Right renal cortex interstitium (tissue), 3 donors: Measurements from ENCODE around the gene SORL1. TPM values are rescaled to one million over a fixed set of nuclear protein-coding genes. Genes with fewer than 3 reads are reported as not detected.
"Not testable (repeated sequence)": the region's sequence is repeated elsewhere in the genome, so short reads cannot be mapped to it uniquely, and the experiment has no call there.

ENCODE experiments used
- DNase-seq, 3 donors: peaks; one replicate each; pipeline ENCODE4 v3.0.0-alpha.2; 2013; ENCODE audit warnings: low read depth in 3 of 3, low spot score in 2 of 3
- polyA plus RNA-seq, 3 donors: library from polyadenylated mRNA; unstranded; fragments of 120-200 nt; gene quantifications; one replicate each; pipeline ENCODE4 v1.2.1, GENCODE V29; 2013; ENCODE audit not compliant: insufficient read length in 3 of 3

The SORL1 gene, protein sequence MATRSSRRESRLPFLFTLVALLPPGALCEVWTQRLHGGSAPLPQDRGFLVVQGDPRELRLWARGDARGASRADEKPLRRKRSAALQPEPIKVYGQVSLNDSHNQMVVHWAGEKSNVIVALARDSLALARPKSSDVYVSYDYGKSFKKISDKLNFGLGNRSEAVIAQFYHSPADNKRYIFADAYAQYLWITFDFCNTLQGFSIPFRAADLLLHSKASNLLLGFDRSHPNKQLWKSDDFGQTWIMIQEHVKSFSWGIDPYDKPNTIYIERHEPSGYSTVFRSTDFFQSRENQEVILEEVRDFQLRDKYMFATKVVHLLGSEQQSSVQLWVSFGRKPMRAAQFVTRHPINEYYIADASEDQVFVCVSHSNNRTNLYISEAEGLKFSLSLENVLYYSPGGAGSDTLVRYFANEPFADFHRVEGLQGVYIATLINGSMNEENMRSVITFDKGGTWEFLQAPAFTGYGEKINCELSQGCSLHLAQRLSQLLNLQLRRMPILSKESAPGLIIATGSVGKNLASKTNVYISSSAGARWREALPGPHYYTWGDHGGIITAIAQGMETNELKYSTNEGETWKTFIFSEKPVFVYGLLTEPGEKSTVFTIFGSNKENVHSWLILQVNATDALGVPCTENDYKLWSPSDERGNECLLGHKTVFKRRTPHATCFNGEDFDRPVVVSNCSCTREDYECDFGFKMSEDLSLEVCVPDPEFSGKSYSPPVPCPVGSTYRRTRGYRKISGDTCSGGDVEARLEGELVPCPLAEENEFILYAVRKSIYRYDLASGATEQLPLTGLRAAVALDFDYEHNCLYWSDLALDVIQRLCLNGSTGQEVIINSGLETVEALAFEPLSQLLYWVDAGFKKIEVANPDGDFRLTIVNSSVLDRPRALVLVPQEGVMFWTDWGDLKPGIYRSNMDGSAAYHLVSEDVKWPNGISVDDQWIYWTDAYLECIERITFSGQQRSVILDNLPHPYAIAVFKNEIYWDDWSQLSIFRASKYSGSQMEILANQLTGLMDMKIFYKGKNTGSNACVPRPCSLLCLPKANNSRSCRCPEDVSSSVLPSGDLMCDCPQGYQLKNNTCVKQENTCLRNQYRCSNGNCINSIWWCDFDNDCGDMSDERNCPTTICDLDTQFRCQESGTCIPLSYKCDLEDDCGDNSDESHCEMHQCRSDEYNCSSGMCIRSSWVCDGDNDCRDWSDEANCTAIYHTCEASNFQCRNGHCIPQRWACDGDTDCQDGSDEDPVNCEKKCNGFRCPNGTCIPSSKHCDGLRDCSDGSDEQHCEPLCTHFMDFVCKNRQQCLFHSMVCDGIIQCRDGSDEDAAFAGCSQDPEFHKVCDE (N-terminal part only)
- 10 to 100 TPM; 34.7 to 53.5 (median 36.9) TPM for polyA plus RNA-seq

DNA sequence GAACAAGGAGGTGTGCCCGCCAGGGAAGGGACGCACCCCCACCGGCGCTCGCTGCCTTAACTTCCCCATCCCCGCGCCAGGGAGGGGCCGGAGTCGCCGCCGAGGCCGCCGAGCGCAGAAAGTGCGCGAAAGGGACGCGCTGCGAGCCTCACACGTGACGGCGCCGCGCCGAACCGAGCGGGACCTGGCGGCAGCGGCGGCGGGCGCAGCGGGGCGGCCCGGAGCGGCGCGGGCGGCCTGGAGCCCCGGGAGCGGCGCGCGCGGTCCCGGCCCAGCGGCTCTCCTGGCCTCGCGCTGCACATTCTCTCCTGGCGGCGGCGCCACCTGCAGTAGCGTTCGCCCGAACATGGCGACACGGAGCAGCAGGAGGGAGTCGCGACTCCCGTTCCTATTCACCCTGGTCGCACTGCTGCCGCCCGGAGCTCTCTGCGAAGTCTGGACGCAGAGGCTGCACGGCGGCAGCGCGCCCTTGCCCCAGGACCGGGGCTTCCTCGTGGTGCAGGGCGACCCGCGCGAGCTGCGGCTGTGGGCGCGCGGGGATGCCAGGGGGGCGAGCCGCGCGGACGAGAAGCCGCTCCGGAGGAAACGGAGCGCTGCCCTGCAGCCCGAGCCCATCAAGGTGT lies at the start of gene SORL1:
SORL1 (plus strand) TSS at position 329 of the 623 bp plus-strand sequence; CDS start at position 347, 18 bp downstream.
- peak in 1 of 3 donors; percentile 65 for DNase-seq

DNA sequence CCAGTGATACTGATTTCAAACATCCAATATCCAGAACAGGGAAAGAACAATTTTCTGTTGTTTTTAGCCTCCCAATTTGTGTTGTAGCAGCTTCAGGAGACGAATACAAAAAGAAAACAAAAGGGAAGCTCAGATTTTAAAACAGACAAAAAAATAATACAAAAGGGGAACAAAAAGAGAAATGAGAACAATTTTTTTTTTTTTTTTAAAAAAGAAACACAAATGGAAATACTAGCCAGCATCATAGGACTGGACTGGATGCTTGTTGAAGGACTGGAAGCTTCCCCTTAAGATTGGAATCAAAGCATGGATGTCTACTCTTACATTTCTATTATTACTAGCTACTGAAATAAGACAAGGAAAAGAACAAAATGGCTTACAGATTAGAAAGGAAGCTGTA lies 46.5 kb upstream of the SORL1 start:
- no peak for DNase-seq

DNA sequence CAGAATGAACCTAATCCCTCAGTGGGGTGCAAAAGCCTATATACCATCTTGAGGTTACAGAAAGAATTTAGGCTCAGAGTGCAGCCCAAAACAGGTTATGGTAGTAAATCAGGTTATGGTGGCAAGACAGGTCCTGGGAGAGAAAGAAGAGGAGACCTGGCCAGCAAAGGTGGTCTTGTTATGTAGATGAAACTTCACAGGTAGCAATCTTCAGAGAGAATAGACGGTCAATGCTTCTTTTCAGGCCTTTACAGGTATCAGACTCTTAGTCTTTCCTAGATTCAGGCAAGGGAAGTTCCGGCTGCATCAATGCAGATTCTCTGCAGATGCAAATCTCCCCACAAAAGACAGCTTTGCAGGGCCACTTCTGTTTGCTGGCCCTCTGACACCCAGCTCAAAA lies 45.8 kb upstream of the SORL1 start:
- no peak for DNase-seq

DNA sequence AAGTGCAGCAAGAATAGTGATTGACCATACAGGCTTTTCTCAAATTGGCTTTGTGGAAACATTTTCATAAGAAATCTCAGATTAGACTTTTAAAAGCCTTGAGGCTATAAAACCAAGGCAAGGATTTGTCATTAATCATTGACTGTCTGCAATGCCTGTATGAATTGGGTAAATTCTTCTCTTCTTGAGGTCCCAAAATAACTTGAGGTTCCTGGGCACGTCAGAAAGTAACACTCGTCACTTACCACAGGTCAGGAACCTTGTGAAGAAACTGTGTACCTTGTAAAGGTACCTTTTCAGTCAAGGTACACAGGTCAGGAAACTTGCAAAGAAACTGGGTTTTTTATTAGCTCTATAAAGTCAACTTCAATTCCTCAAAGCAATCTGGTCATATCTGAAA lies 43.3 kb upstream of the SORL1 start:
- DNase-seq = no peak

DNA sequence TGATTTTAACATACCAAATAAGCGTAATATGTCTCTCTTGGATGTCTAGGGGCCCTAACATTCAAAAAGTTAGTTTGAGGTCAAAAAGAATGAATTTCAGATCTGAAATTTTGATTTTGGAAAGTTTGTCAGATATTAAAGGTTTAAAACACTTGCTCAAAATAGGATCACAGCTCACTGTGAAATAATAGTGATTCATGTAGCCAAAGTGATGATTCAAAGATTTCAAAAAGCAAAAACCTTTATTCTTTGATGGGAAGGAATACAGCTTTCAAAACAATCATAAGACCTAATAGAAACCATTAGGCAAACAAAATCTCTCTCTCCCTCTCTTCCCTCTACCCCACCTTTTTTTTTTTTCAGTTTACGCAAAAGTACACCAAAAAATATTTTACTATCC lies 42.1 kb upstream of the SORL1 start:
- not testable (repeated sequence) for DNase-seq

DNA sequence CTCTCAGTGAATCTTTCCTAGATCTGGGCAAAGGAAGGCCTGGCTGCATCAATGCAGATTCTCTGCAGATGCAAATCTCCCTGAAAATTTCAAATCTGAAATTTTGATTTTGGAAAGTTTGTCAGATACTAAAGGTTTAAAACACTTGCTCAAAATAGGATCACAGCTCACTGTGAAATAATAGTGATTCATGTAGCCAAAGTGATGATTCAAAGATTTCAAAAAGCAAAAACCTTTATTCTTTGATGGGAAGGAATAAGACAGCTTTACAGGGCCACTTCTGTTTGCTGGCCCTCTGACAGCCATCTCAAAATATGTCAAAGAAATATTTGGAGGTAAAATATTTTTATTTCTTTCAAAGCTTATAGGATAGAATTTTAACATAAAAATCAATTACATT lies 40.8 kb upstream of the SORL1 start:
- not testable (repeated sequence) for DNase-seq

DNA sequence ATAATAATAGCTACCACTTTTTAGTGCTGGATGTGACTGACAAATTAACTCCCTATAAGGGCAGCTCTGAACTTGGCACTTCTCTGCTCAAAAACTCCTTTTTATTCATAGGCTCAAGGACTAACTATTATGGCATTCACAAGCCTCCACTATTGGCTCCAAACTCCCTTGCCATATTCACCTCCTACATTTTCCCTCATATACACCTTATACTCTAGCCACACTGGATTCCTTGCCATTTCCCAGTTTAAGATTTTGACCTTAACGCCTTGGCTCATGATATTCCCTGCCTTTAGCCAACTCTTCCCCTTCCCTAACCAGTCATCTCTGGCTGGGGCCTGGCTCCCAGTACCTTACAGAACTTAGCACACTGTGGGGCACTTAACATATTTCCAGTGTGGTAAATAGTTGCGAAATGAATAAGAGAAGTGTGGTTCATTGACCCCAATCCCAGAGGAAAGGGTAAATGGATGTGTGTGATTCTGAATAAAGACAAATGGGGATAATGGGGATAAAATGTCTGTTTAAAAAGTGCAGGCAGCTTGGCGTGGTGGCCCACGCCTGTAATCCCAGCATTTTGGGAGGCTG lies 40.0 kb upstream of the SORL1 start:
- no peak for DNase-seq

DNA sequence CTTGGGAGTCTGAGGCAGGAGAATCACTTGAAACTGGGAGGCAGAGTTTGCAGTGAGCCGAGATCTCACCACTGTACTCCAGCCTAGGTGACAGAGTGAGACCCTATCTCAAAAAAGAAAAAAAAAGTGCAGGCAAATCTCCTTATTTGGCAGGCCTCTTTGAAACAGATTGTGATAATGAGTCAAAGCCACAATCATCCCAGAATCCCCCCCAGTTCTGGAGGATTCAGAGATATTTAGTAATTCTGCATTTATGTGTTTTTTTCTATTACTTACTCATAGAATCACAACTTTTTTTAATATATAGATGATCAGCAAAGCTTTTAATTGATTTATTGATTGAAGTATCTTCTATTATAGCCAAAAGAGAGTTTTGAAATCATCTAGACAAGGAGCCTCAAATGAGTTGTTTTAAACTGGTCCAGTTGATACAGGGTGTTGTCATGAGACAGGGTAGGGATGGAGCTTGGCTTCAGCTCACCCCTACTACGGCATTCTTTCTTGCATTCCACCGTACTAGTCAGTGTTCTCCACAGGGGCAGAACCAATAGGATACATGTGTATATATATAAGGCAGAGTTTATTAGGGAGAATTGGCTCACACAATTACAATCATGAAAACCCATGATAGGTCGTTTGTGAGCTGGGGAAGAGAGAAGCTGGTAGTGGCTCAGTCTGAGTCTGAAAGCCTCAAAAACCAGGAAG lies 39.3 kb upstream of the SORL1 start:
- no peak for DNase-seq

DNA sequence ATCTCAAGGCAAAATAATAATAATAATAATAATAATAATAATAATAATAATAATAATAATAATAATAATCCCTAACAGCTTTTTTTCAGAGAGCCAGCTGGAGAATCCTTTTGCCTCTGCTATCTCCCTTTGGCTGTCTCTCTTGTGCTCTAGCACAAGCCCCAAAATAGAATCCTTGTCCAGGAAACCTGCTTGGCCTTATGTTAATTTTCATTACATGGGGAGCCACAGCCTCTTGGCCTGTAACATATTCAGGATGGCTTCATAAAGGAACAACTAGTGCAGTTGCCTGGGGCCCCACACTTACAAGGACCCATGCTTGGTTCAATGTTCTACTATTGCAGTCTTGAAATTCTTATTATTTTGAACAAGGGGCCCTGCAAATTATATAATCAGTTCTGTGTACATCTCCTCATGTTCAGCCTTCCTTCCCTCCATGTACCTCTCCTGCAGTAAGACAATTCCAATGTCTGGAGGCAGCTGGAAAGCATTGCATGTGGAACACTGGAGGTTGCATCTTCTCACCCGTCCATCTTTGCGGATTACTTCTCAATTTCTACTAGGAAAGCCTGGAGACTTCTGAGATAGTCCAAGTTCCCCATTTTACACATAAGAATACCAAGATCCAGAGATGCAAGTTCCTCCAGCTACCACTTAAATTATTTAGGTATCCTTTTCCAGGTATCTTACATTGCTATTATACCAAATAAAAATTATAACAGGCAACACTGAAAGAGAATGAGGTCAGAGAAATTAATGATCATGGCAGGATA lies 37.8 kb upstream of the SORL1 start:
- no peak for DNase-seq

DNA sequence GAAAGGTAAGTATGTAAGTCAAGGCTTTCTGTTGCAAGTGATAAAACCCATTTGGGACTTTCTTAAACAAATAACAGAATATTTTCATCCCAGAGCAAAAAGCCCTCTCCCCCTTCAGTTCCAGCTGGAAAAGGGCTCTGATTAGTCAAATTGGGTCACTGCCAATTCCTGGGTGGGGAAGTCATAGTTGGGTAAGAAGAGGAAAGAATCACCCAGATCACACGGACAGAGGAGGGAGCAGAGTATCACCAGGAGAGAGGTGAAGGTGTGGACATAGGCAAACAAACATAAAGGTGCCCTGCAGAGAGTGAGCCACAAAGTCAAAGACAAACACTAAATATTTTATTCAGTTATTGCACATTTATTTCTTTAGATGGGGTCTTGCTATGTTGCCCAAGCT lies 36.3 kb upstream of the SORL1 start:
- DNase-seq = no peak

DNA sequence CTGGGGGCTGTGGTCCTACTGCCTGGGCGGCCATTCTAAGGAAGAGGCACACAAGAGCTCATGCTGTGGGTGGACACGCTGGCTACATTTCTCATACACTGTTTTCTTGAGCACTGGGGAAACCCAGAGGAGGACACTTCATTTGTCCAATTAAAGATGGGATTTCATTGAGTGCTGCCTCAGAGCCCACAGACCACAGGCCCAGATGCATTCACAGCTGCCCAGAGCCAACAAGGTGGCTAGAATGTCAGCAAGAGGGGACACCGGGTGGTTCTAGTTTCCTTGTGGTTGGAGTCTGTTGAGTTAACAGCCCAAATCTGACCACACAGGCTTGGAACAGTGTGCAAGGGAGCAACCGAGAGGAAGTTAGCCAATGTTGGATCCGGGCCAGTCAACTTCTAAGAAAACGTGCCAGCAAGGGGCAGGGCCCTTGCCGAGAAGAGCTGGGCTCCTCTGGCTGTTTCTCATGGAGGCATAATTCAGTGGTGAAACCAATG lies 35.0 kb upstream of the SORL1 start:
- peak in 2 of 3 donors; percentile 10 for DNase-seq

DNA sequence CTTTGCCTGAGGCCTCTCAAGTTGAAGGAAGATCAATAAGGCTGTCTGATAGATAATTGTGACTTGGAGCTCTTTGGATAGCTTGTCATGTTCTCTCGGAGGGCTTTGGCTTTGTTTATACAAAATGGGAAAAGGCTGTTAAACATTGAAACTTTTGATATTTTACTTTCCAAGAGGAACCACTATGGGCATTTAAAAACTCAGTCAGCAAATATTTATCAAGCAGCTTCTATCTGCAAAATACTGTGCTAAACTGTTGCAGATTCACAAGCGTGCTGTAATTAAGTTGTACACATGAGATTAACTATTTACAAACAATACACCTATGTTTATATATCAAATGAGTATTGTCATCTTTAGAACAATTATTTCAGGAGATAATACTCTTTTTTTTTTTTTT lies 34.5 kb upstream of the SORL1 start:
- no peak for DNase-seq

DNA sequence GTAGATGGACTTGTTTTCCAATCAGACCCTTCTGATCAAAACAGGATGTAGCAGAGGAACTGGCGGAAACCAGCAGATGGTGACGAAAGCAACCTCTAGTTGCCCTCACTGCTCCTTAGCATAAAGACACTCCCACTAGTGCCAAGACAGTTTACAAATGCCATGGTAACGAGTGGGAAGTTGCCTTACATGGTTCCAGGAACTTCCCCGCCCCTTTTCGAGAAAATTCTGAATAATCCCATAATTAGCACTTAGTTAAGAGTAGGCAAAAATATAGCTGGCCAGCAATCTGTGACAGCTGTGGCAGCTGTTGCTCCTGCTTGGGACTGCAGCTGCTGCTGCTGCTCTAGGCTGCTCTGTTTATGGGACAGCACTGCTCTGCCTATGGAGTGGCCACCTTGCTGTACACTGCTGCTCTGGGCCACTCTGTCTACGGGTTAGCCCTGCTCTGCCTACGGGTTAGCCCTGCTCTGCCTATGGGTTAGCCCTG lies 33.4 kb upstream of the SORL1 start:
- DNase-seq = no peak

DNA sequence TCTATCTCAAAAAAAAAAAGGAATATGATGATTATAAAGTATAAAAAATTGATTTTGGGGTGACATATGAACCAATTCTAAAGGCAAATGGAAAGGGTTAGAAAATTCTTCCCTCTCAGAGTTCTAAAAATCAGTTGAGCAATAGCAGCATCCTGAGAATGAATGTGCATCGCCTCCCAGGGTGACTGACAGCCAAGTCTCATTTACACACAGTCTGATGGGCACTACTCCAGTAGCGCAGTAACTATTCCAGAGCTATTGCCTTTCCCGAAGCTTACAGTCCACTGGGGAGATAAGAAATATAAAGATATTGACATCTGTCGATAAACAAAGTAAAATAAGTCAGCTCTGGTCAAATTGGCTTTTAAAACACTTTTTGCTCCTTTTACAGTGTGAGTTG lies 32.3 kb upstream of the SORL1 start:
- no peak for DNase-seq

DNA sequence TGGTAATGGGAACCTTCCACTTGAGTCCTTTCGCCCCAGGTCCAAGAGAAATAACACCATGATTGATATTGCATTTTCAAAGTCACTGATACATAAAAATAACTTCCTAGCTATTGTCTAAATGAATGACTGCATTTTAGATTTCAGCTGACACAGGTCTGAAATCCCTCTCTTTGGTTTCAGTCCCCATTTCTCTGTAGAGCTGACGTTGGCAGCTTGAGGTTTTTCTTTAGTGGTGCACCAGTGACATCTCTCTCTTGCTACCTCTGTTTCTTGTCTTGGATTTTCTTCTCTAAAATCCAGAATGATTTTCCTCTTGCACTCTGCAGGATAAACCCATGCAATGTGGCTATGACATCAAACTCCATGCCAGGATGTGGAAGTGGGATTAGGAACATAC lies 31.7 kb upstream of the SORL1 start:
- DNase-seq = no peak

DNA sequence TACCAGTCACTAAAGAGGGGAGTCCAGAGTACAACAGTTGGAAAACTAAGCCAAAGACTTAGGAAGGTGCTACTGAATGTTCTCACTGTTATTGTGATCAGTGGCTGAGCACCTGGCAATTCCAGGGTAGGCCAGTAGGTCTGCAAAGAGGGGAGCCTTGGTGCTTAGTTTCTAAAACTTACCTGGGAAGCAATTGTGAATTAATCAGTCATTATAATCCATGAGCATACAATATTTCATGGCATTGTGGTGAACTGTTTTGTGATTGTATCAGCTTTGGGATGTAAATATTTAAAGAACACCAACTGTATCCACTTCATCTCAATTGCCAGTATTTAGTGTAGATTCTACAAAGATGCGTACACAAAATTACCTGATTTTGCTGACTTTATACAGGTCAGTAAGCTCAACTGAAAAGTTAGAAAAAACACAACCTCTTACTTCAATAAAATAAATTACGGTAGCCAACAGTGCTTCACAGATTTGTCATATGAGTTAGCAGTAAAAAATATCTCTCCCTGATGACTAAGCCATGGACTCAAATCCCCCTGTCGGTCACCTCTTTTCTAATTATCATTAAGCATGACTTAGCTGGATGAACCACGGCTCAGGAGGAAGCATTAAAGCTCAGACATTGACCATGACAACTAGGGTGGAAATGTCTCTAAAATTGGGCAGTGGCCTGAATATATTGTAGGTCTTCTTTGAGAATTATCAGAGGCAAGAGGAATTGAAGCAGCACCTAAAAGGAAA lies 30.8 kb upstream of the SORL1 start:
- DNase-seq = no peak

DNA sequence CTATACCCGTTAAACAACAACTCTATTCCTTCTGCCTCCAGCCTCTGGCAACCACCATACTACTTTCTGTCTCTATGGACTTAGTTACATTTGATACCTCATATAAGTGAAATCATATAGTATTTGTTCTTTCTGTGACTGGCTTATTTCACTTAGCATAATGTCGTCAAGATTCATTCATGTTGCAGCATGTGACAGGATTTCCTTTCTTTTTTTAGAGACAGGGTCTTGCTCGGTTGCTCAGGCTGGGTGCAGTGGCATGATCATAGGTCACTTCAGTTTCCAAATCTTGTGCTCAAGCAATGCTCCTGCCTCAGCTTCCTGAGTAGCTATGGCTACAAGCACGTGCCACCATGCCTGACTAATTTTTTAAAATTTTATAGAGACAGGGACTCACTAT lies 29.4 kb upstream of the SORL1 start:
- DNase-seq = no peak

DNA sequence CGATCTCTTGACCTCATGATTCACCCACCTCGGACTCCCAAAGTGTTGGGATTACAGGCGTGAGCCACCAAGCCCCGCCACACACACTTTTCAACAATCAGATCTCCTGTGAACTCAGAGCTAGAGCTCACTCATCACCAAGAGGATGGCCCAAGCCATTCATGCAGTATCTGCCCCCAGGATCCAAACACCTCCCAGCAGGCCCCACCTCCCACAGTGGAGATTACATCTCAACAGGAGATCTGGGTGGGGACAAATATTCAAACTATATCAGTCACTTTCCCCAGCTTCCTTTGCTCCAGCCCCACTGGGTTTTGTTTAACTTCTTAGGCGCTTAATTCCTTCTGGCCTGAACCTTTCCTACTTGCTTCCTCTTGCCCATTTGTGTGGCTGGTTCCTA lies 26.3 kb upstream of the SORL1 start:
- DNase-seq = no peak
